ENCODE measurements around the gene MRPL55.
"Not testable (repeated sequence)": the region's sequence is repeated elsewhere in the genome, so short reads cannot be mapped to it uniquely, and the experiment has no call there.

Gene MRPL55

GRCh38 chr1:228120351-228120750, 11.3 kb upstream of the MRPL55 start:
- no peak for DNase-seq

DNA sequence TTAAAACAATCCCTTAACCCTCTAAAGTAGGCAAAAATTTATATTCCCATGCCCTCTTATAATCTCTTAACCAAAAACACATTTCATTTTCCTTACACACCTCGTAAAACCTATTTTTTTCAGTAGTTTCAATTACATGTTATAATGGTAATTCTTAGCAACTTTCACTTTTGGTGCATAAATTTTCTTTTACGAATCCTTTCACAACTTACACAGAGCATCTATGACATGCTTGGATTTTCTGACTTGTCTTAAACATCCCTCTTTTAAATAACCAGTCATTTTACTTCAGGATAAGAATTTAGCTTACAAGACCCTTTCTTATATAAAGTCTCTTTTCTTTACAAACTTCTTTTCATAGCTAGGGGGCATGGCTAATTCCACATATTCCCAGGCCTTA, 8.9 kb upstream of the MRPL55 start:
- DNase-seq: no peak

DNA sequence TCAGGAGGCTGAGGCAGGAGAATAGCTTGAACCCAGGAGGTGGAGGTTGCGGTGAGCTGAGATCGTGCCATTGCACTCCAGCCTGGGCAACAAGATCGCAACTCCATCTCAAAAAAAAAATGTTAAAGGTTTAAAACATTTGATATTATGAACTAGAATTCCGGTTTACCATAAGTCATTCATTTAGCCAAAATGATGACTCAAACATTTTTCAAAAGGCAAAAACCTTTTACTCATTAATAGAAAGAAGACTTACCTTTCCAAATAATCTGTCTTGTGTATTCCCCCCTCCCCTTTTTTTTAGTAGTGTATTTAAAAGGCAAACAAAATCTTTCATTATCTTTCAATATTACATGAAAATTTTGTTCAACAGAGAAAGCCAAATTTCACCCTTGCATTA, 8.2 kb upstream of the MRPL55 start:
- DNase-seq: no peak

- no peak for DNase-seq
Measured at GRCh38 chr1:228114827-228115226, 5.7 kb upstream of the MRPL55 start.

- DNase-seq: no peak
Measured at GRCh38 chr1:228112617-228113016, 3.5 kb upstream of the MRPL55 start.

DNA sequence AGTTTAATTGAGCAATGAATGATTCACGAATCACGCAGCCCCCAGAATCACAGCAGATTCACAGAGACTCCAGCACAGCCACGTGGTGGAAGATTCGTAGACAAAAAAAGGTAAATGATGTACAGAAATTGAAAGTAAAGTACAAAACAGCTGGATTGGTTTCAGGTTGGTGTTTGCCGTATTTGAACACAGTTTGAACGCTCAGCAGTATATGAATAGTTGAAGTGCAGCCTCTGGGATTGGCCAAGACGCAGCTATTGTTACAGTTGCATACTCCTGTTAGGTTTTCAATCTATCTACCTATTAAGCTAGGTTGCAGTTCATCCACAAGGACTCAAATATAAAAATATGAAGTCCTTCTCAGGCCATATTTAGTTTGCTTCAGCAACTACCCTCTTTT, 3.1 kb upstream of the MRPL55 start:
- DNase-seq: no peak

- DNase-seq: not testable (repeated sequence)
Measured at GRCh38 chr1:228111315-228111714, 2.2 kb upstream of the MRPL55 start.

GRCh38 chr1:228110556-228110955, 1.5 kb upstream of the MRPL55 start:
- no peak for DNase-seq

DNA sequence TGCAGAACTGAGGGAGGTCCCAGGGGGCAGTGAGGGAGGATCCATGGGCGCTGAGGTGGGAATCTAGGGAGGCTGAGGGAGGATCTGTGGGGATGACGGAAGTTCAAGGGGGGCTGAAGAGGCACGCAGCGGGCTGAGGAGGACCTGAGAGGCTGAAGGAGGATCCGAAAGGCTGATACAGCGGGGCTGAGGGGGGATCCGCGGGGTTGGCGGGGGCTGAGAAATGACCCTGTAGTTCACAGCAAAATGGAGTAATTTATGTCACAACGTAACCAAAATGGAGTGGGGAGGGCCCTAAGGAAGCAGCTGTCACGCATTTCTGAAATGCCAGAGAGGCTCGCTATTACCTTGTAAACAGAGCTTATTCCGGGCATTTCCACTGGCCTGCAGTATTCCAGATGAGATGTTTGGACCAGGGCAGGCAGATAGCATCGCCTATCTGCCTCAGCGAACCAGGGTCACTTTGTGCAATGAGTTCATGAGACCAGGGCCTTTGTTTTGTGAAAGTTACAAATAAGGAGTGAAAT, 926 bp upstream of the MRPL55 start:
- no peak for DNase-seq

- no peak for DNase-seq
Measured at GRCh38 chr1:228108742-228109072, 392 bp downstream of the MRPL55 start.

- no peak for DNase-seq
Measured at GRCh38 chr1:228108055-228108690, 926 bp downstream of the MRPL55 start.

- DNase-seq: no peak
Measured at GRCh38 chr1:228107636-228108035, 1.5 kb downstream of the MRPL55 start.

DNA sequence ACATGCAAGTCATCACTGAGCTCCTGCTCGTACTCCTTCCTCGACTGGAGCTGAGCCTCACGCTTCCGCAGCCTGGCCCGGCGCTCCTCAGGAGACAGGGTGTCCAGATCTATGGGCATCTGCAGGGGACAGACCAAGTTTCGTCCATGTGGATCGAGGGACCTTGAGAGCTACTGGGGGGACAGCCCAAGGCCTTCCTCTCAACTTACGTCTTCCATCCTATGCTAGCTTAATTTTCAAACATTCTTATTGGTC, 2.4 kb downstream of the MRPL55 start:
- no peak for DNase-seq

- no peak for DNase-seq
Measured at GRCh38 chr1:228105996-228106799, 2.9 kb downstream of the MRPL55 start.

DNA sequence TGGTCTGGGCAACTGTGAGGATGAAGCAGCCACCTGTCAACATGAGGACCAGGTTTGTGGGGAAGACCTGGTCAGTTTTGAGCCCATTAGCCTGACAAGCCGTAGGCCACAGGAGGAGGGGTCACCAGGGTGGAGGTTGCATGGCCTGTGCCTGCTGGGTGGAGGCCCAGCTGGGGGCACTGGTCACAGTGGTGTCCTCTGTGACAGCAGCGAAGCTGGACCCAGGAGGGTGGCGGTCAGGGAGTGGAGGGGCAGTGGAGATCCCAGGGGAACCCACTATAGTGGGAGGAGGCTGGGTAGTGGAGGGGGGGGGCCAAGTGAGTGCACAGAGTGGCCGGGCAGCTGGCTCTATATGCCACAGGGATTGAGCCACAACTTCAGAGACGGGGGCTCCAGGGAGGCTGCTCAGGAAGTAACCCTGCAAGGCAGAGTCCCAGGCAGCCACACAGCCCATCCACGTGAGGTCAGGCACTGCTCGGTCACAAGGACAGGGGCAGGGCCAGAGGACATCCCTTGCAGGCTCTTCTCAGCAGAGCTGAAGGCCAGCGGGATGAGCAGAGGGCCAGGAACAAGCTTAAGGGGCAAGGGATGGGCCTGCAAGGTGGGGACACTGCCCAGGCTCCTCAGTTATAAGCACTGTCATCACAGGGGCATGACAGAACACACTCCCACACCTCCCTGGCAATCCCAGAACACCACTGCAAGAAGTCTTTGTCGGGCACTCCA, 3.7 kb downstream of the MRPL55 start:
- DNase-seq: no peak

GRCh38 chr1:228104526-228105269, 4.4 kb downstream of the MRPL55 start:
- no peak for DNase-seq

DNA sequence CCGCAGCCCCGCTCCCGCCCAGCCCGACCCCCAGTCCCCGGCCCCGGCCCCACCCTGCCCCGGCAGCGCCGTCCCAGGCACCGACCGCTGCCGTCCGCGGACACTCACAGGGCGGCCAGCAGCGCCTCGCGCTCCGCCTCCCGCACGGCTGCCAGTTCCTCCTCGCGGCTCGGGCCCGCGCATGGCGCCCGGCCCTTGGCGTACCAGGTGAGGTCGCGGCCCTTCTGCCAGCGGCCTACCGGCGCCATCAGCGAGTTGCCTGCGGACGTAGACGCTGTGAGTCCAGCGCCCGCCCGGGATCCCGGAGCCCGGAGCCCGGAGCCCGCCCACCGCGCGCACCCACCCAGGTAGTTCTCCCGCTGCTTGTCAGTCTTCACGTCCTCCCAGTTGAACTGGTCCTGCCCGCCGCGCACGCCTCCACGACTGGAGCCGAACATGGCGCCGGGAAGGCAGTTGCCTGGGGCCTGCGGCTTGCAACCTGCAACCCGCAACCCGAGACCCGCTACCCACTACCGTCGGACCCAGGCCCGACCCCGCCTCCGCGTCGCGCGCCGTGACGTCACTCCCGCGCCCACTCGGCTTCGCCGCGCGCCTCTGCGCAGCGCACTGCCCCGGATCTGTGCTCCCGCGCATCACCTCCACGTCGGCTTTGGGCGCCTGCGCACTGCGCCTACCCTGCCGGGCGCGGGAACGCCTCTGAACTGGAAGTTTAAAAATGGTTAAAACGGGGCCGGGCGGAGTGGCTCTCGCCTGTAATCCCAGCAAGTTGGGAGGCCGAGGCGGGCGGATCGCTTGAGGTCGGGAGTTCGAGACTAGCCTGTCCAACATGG, 6.1 kb downstream of the MRPL55 start, which contains the start of gene C1orf35:
Gene C1orf35 (minus strand): TSS at position 535 of the 830 bp plus-strand sequence. CDS start 98 bp downstream, at position 437.
- DNase-seq: peak; percentile 78

GRCh38 chr1:228101994-228102790, 6.9 kb downstream of the MRPL55 start:
- no peak for DNase-seq

- DNase-seq: no peak
Measured at GRCh38 chr1:228101614-228101993, 7.5 kb downstream of the MRPL55 start.

DNA sequence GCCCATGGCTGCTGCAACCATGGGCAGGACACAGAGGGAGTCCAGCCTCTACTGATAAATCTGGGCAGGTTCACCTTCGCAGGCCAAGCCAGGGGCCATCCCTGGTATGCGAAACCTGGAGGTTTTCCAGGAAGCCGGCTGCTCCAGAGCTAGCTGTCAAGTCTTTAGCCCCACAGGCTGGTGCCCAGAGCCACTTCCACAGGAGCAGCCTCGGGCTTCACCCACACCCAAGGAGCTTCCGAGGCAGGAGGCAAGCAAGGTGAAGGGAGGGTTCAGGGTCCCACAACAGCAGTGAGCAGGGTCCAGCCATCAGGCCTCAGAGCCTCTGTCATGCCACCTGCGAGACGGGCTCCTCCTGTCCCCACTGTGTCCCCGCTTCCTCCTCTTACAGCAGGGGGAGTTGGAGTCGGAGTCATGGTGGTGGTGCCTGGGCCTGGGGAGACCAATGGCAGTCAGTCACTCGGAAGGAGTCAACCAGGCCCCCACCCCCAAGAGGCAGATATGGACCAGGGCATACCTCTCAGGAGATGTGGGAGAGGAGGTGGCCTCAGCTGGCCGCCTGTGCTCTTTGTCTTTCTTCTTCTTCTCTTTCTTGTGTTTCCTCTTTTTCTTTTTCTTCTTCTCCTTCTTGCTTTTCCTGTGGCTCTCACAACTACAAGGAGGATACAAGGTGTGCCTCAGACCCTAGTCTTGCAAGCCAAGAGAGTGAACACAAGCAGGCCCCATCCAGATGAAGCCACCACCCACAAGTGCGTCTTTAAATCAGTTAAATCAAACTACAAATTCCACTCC, 8.1 kb downstream of the MRPL55 start:
- no peak for DNase-seq

DNA sequence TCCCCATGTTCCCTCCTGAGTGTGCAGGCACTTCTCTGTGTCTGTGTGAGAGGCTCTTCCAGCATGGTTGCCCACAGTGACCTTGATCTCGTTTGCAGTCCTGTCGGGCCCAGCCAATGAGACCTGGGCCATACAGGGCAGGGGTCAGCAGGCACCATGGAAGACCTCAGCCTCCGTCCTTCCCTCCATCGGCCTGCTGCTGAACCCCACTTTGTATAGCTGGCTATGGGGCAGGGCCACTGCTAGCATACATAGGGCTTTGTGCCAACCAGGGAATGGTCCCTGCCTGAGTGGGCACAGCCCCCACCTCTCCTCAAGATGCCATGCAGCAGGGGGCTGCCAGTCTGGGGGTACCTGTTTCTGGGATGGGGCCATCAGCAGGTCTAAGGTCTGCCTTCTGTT, 9.8 kb downstream of the MRPL55 start:
- no peak for DNase-seq

Data from cortex of kidney (tissue), 1 donor.